SIG-M5 treated with dmso at 0.1 percent for 504 hours (cell line): ENCODE results near the gene PDK2.

Experiments
- DNase-seq: peaks from one replicate; lab custom pipeline; 2025; ENCODE audit not compliant: unreplicated experiment; lab: John Stamatoyannopoulos, UW

PDK2 gene

DNA sequence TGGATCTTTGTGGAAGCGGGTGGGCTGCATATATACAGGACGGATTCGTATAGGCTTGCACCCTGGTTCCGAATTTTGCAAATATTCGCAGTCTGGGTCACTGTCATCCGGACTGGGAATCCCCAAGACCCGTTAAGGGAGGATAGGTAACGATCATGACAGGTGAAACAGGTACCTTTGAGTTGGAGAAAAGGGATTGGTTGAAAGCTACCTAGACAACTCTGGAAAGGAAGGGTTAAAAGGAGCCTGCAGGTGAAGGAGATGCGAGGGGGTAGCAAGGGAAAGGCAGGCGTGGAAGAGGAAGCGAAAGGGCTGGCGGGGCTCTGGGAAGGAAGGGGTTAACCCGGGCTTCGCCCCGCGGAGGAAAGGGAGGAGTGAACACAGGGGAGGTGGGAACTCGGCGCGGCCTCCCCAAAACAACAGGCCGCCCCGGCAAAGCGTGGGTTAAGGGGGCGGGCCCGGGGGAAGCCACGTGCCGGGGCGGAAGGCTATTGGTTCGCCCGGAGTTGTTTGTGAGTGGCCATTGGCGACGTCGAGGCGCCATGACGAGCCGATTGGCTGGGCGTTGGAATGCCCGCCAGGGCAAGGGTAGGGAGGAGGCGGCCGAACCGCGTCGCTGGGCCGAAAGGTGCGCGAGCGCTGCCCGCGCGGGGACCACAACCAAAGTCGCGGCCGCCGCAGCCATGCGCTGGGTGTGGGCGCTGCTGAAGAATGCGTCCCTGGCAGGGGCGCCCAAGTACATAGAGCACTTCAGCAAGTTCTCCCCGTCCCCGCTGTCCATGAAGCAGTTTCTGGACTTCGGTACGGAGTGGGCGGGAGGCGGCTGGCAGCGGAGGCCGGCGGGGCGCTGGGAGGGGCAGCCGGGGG, at the start of gene PDK2:
Gene PDK2 (plus strand): TSS at position 599 of the 867 bp plus-strand sequence. CDS start 85 bp downstream, at position 684.
- peak; percentile 95 for DNase-seq

DNA sequence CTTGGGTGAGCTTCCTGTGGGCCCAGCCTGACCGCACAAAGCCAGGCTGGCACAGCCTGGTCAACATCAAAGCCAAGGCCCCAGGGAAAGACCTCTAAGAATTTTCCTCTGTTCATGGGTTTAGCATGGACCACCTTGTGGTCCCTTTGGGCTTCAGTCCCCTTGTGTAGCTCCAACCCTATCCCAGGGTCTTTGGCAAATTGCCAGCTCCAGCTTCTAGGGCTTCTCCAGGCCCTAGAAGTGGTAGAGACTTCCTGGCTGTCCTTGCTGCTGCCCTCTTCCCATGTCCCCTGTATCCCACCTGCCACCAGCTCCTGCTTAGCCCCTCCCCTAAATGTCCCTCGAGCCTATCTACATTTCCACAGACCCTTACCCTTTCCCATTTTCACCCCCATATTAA, 49.0 kb upstream of the PDK2 start:
- no peak for DNase-seq

DNA sequence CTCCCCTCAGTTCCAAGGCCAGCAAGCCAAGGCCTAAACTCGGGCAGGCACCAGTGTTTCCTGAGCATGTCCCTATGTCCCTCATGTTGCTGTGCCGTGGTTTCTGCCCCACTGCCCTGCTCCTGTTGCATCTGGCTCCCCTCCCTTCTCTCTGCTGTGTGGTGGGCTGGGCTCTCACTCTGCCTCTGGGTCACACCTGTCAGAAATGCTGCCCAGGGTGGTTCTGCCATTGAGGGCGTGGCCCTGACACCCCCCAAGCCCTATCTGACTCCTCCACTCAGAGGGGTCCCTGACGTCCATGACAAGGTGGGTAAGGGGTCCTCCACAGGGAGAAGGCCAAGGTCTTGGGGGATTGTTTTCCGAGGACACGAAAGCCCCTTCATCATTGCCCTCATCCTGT, 48.5 kb upstream of the PDK2 start:
- no peak for DNase-seq

DNA sequence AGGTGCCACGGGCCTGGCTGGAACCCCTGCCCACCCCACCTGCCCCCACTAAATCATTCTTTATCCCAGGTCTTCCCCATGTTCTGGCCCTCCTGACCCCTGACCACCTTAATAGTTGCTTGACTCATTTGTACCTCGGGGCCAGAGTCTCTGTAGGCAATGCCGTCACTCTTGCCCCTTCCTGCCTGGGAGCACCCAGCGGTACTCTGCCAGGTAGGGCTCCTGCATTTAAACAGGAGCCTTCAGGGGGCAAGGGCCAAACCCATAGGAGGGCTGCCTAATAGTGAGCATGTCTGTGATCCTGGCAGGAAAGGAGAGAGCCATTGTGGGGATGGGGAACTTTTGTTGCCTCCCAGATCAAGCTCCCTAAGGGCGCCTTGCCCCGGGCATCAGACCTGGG, 48.1 kb upstream of the PDK2 start:
- no peak for DNase-seq

DNA sequence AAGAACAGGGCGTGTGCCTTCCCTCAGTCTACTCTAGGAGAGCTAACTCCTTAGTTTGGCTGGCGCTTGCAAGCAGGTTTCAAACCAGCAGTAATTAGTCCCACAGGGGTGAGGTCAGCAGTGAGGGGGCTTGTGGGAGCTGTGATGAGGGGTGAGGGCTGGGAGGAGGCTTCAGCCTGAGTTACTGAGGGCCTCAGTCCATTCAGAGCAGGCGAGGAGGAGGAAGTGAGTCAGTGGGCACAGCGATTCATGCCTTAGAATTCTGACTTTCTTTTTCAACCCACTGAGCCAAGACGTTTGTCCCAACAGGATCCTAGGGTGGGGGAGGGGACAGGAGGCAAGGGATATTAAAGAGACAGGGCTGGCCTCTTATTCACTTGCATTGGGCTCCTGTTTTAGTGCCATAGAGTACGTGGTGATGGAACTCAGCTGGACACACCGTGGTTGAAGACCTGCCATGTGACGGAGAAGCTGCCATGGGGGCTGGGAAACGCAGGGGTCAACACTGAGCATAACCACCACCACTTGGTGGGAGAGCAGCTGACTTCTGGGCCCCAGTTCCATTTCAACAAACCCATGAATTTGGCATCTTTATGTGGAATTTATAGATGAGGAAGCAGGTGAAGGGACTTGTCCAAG, 47.5 kb upstream of the PDK2 start:
- no peak for DNase-seq

DNA sequence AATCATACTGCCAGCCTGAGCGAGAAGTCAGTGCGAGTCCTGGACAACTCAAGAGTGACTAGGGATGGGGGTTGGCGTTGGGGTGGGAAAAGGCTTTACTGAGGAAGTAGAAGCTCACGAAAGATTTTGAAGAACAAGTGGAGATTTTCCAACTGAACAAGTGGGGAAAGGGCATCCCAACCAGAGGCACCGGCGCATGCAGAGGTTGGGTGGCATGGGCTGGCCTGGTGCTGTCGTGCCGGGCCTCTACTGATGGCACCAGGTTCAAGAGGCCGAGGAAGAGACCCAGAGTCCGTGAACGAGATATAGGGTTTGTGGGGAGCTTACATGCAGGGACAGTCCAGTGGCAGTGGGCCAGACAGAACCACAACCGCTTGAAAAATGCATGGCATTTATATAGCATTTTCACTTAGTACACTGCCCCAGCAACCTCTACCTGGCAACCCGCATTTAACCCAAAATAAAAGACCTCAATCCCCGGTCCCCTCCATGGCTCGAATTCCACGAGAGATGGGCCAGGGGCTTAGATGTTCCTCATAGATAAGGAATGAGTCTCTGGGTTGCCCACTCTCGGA, 46.9 kb upstream of the PDK2 start:
- DNase-seq, result no peak

DNA sequence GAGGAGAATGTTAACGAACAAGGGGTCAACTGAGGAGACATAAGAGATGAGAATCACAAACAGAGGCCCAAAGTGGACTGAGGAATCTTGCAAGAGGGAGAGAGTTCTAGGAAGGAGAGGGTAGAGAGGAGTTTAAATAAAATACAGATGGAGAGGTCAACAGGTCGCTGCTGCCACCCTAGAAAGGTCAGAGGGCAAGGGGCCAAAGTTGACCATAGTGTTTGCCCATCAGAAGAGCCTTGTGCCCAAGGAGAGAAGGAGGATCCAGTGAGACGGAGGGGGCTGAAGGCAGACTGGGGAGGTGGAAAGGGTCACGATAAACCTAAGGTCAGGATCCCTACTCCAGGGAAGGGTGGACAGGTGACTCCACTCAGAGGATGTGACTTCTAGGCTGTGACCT, 46.2 kb upstream of the PDK2 start:
- DNase-seq, result no peak

DNA sequence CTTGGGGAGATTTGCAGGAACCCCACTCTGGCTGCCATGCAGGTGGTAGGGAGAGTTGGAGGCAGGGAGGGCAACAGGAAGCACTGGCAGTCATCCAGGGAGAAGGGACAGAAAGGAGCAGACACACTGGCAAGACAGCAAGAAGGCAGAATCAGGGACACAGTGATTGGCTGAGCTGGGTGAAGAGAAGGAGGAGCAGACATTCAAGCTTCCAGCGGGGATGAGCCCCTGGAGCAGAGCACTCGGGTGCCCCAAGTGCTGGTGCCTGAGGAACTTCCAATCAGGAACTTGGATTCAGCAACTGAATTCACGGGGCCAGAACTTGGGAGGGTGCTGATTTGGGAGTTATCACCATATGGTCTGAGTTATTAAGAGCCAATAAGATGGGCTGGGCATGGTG, 45.5 kb upstream of the PDK2 start:
- no peak for DNase-seq

DNA sequence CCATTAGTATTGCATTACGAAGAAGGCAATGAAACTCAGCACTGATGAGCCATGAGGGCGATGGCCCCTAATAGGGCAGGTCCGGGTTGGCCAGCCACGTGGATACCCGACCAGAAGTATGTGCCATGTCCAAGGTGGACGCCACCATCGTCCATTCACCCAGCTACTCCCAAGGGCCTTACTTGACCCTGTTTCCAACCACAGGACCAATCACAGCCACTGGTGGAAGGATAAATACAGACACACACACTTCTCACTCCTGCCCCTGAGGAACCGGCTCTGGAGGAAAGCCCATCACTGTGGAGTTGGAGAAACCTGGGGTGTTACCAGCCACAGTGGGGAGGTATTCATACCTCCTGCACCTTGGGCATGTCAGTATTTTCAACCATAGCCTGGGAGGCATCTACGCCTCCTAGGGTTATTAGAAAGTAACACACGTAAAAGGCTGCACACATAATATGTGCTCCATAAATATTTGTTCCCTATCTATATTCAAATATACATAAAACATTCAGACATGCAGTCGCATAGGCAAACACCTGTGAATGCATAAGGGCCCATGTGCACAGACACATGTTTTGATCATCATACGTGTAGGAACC, 44.6 kb upstream of the PDK2 start:
- DNase-seq, result no peak

DNA sequence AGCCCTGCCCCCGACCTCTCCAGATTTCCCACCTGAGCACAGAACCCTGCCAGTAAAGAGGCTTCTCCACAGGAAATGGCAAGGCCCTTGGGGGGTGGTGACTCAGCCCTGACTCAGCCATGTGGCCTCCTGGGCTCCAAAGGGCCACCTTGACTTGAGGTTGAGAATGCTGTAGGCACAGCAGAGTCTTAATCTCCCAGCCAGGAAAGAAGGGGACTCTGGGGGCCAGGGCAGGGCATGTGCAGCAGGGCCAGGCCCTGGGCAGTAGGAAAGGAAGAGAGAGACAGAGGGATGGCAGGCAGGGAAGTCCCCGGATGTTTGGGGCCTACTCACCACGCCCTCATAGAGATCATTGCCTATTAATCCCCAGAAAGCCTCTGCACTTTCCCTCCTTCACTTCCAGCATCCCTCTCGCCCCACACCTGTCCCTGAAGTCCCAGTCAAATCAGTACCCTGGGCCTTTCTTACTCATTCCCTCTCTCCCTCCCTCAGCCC, 44.0 kb upstream of the PDK2 start:
- DNase-seq, result no peak

DNA sequence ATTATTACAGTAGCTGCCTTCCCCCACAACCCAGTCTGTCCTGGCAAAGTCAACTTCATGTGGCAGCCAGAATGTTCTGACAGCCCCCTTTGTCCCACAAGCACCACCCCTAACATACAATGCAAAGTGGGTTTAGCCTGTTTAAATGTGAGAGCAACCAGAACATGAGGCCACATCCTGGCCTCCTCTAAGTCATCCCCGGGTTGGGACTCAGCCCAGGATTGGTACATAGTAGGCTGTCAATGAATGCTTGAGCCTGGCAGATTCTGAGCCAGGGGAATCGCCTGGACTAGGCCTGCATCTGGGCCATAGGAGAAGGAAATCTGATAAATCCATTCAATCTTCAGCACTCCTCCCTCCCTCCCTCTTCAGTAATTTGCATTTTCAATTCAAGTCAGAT, 43.5 kb upstream of the PDK2 start:
- no peak for DNase-seq

DNA sequence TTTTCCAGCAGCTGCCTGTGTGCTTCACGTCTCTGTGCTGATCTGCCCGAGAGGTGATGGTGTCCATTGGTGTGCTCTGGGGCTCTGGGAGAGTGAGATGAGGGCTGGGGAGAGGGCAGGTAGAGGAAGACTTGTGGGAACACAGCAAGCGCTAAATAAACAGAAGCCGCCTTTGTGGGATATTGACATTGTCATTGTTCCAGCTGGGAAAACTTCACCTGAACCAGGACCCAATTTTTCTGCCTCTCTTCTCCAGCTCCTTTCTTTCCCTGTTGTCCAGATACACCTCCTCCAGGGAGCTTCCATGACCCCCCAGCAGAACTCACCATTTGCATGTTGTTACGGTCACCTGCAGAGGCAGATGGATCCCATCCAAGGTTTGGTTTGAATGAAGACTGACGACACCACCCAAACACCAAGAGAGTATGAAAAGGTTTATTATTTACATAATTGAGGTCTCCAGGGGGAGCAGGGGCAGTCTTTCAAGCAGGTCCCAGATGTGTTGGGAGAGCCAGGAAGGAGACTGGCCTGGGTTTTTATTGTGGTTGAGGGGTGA, 42.8 kb upstream of the PDK2 start:
- DNase-seq, result no peak

DNA sequence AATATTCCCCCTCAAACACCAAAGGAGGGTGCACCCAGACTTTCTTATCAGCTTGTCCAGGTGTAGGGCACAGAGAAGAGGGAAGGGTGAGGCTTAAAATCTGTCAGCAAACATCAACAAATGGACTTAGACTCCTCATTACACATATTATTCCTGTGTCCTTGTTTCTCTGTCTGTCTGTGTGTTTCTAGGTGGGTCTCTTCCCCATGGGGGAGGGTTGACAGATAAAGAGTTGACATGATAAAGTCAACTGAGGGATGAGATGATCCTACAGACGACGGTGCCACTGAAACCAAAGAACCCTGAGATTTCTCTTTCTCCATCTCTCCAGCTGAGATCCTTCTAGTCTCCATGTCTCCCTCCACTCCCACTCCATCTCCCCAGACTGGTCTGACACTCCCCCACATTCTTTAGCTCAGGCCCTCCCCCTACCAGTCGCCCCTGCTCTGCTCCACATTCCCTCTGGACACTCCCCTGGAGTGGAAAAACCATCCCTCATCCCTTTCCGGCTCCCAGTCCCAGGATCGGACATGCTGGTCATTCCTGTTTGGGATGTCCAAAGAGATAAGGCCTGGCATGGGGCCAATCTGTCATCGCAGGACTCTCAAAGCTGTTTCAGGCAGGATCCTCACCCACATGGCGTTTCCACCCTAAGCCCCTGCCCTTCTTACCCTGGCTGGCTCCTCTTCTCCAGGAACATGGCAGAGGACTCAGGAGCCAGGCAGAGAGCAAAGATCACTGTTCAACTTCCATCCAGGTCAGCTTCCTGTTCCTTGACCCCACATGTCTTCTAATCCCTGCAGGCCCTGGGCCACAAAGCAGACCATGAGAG, 42.1 kb upstream of the PDK2 start:
- no peak for DNase-seq

DNA sequence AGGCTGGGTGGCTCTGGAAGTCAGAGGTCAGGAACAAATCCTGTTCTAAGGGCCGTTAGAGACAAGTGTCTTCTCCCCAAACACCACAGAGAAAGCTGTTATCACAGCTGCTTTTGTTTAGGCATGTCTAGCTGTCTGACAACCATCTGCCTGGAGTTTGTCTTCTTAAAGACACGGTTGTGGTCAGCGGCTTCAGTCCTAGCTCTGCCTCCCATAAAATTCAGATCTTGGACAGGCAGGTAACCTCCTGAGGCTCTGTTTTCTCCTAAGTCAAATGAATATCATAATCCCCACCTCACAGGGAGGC, 41.5 kb upstream of the PDK2 start:
- DNase-seq, result no peak

DNA sequence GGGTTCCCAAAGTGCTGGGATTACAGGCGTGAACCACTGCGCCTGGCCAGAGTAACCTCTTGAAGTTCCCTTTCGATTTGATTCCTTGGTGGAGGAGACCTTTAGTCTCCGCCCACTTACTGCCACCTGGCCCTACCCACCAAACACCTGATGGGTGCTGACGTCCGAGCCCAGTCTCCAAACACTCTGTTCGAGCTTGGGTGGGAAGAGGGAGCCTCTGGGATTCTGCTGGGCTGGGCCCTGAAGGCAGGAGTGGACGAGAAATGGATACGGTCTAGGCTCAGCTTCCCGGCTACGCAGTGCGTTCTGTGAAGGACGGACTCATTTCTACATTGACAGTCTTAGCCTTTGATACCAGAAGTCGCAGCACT, 40.1 kb upstream of the PDK2 start:
- peak; percentile 50 for DNase-seq

DNA sequence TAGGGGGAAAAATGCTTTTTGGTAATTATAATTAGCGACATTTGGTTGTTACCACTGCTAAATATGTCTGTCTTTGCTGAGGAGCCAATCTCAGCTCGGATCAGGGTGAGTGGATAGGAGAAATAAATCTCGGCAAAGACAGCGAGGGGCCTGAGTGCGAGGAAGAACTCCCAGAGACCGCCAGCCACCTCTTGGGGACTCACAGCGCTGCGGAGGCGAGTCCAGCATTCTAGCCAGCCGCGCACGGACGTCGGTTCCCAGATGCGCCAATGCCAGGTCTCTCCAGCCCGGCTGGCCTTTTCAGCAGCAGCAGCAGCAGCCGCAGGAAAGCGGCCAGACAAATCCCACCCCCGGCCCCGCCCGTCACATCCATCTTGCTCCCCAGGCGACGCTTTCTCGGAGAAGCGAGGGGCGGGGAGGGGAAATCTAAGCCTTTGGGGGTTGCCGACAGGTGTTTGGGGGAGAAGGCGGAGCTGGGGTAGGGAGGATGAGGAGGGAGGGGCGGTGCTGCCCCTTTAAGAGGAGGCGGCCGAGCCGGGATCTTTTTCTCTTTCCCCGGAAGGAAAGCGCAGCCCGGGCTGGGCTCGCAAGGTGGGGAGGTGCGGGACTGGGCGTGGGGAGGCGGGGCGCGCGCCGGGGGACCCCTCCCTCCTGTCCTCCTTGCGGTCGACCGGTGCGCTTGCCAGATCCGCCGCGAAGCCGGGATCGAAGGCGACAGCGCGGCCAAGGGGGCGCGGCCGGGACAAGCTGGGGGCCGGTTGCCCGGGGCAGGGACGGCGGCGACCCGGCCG, 39.5 kb upstream of the PDK2 start, which contains the start of gene ITGA3:
Gene ITGA3 (plus strand): TSS at position 685 of the 791 bp plus-strand sequence. CDS start 330 bp downstream, outside the sequence.
- DNase-seq, result peak; percentile 43

DNA sequence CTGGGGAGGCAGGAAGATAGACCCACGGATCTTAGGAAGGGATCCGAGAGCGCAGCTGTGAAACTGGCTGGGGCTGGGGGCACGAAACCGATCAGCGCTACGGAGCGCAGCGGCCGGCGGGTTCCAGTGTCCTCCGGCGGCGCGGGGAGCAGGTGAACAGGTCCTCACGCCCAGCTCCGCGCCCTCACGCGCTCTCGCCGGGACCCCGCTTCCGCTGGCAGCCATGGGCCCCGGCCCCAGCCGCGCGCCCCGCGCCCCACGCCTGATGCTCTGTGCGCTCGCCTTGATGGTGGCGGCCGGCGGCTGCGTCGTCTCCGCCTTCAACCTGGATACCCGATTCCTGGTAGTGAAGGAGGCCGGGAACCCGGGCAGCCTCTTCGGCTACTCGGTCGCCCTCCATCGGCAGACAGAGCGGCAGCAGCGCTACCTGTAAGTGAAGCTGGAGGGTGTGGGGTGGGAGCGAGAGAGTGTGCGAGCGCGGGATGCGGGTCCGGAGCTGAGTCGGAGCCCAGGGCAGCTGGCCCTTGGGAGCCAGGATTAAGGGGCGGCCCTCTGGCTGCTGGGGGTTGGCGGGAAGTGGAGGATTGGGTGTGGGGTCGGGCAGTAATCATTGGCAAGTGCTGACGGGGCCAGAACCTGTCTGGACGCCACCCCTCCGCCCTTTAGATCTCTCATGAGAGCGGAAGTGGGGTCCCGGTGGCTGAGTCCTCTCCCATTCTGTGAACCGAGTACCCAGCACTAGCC, 38.8 kb upstream of the PDK2 start:
- DNase-seq, result peak; percentile 14

DNA sequence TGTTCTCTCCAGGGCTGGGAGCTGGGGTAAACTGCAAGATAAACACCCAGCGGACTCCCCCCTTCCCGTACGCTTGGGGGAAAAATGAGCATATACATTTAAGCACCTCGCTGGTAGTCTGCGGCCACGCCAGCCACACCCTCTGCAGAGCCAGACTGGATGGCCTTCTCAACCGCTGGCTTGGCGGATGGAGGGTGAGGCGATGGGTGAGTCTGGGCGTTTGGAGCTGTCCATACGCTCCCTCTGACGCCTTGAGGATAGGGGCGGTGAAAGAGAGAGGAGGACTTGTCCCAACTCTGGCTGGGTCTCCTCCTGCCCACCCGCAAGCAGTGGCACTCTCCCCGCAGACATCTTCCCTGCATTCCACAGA, 38.2 kb upstream of the PDK2 start:
- DNase-seq, result no peak

DNA sequence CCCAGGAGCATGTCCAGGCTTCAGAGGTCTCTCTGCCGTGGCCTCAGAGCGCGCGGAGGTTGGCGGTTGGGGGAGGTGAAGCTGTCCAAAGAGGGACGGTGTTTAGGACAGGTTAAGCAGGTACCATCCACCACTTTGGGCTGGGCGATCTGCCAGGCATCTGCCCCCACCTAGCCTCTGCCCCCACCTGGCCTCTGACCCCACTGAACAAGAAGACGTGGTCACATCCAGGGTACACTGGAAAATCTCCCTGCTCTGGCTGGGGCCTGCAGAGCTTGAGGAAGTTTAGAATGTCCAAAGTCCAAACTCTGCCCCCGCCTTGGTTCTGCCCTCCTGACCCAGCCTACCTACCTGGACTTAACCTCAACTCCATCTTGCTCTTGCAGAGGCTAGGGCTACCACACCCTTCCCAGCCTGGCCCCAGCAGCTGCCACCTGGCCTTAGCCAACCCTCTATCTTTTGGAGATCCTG, 37.6 kb upstream of the PDK2 start:
- no peak for DNase-seq
